GM06990 (cell line): ENCODE measurements around the gene HOXA3.

Experiments used
- DNase-seq: peaks from one replicate; pipeline ENCODE4 v3.0.0-alpha.2; 2011; ENCODE audit not compliant: insufficient read length; ENCODE audit errors: extremely low read depth
- H3K27me3 ChIP-seq: replicated peaks from 2 replicates; pipeline ENCODE4 v1.6.0; 2011; ENCODE audit warnings: low read length; ENCODE audit not compliant: control insufficient read depth, insufficient read depth
- H3K36me3 ChIP-seq: 2 replicates; pipeline ENCODE4 v1.5.1; 2011; ENCODE audit warnings: low read length; ENCODE audit not compliant: control insufficient read depth, insufficient read depth
- H3K4me3 ChIP-seq: replicated peaks from 2 replicates; pipeline ENCODE4 v1.5.1; 2011; ENCODE audit warnings: low read depth, mild to moderate bottlenecking, control low read depth, low read length
- CTCF ChIP-seq: IDR thresholded peaks from 2 replicates; pipeline ENCODE4 v1.5.1; 2011; ENCODE audit warnings: low read length, control low read depth, mild to moderate bottlenecking, inconsistent platforms; ENCODE audit not compliant: insufficient read depth, poor library complexity, severe bottlenecking

Gene HOXA3

DNA sequence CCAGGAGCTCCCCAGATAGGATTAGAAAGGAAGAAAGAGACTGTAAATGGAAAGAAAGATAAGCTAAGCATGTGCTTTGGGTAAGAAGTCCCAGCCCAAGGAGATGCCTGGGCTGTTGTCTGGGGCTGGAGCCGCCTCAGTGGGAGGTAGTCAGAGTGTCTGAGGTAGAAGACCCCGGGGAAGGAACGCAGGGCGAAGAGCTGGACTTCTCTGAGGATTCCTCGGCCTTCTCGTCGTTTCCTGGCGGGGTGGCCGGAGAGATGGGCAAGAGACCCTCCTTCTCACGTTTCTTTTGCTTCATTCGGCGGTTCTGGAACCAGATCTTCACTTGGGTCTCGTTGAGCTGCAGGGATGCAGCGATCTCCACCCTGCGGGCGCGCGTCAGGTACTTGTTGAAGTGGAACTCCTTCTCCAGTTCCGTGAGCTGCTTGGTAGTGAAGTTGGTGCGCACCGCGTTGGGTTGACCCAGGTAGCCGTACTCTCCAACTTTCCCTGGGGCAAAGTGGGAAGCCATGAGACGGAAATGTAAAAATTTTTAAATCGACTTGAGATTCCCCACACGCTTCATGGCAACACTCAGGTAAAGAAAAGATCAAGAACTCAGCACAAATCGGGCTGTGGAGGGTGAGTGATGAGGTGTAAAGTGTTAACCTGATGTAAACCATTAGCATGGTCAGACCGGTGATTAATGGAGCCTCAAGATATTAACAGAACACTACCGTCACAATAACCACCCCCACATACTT lies 57.9 kb downstream of the HOXA3 start:
- Histone ChIP-seq H3K36me3 (no peaks in the 10 kb centered on the region), H3K4me3 (no peak overlapping the region), H3K27me3 (no peaks in the 10 kb centered on the region)
- no peak for TF ChIP-seq CTCF
- no peak for DNase-seq

DNA sequence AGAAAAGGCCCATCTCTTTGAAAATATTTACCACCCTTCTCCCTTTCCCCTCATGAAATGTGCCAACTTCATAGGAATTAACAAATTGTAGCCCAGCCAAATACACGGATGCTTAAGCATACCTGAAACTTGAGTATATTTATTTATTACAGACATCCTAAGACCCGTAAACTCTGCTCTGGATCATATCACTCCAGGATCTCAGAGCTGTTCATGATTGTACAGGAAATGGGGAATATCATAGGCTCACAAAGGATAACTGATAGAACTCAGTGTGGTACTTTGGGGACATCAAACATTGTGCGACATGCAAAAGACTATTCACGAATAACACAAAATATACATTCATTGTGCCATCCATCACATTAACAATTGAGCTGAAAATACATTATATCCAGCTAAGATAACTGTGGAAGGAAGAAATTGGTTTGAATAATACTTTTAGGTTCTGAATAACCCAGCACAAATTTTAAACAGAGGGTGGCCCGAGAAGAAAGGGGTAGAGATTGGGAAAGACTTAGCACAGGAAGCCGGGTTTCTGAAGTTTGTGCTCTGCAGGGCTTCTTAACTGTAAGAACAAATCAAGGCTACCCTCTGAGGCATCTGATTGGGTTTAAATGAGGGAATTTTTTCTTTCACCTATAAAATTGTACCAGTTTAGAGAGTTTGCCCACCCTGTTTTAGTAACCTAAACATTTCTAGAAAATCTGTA lies 59.0 kb downstream of the HOXA3 start:
- no peak for TF ChIP-seq CTCF
- Histone ChIP-seq H3K36me3 (no peaks in the 10 kb centered on the region), H3K4me3 (no peak overlapping the region), H3K27me3 (no peaks in the 10 kb centered on the region)
- no peak for DNase-seq

DNA sequence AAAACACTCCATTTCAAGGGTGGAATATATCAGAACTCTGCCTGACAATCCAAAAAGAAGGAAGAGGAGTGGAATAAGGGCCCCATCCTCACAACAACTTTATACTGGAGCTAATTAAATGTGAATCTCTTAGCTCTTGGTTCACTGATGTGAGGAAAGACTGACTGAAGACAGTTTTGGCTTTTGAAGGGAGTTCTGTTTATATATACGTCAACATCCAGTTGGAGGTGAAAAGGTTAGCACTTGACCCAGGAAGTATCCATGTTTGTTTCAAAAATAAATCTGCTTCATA lies 59.6 kb downstream of the HOXA3 start:
- Histone ChIP-seq H3K27me3 (no peaks in the 10 kb centered on the region), H3K4me3 (no peak overlapping the region), H3K36me3 (no peaks in the 10 kb centered on the region)
- no peak for DNase-seq
- TF ChIP-seq CTCF, result no peak

DNA sequence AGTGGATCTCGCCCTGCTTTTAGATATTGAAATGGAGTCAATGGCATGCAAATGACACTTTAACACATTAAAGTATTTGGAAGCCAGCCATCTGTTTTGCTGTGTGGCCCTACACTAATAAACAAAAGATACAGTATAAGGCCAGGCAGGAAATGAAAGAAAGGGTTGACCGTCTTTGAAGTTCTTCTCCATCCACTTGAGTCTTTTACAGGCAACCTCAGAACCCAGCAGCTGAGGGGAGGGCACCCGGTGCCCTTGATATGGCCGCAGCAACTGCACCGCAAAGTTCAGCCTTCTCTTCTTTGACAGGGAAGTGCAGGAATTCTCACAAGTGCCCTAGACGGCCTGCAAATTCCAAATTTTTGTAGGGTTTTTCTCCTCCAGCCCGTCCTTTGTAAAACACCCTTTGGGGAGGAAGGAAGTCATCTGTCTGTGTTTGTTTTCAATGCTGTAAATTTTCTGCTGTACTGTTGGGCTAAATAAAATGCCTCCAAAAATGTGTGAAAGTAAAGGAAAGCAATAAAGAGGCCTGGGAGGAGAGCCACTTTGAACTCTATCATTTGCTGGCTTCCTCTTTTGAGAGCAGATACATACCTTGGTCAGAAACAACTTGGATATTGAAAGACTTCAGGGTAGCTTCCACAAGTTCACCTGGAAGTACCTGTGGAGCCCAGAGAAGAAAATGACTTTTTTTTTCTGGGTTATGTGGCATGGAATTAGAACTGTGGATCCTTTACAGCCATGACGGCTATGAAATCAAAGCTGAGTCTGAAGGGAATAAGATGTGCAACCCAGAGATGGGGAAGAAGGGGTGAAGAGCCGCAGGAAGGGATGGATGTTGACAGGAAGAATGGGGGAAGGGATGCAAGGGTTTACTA lies 60.2 kb downstream of the HOXA3 start:
- Histone ChIP-seq H3K27me3 (no peaks in the 10 kb centered on the region), H3K36me3 (no peaks in the 10 kb centered on the region), H3K4me3 (no peak overlapping the region)
- TF ChIP-seq CTCF, result no peak
- DNase-seq, result no peak

DNA sequence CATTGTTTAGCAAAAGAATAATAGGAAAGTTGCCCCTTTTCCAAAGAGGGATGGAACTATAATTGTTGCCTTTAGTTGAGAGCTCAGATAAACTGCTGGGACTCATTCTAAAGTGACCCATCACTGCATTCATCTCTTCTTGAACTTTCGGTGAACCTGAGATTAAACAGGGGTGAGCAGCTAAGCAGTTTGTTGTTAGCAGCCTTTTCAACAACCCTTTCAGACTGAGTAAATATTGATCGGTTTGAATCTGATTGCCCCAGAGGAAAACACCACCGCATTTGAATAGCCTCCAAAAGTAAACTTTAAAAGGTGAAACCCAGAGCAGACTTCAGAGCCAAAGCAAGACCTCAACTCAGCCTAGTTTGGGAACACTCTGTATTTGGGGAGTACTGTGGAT lies 61.3 kb downstream of the HOXA3 start:
- H3K36me3 ChIP-seq, result no peaks in the 10 kb centered on the region
- no peak for DNase-seq

More for the DNA sequence above, 61.3 kb downstream of the HOXA3 start:
- H3K4me3 ChIP-seq, result no peak overlapping the region
- TF ChIP-seq CTCF, result no peak
- H3K27me3 ChIP-seq, result no peaks in the 10 kb centered on the region
